NCI-H1694 treated with DMSO at 0.1 percent for 48 hours (cell line): ENCODE measurements around the gene WWOX.
A peak's percentile ranks its signal among the peaks of the same experiment; 100 is the strongest.

Source experiments
- DNase-seq: peaks from one replicate; lab custom pipeline; 2025; lab: John Stamatoyannopoulos, UW

The WWOX gene

DNA sequence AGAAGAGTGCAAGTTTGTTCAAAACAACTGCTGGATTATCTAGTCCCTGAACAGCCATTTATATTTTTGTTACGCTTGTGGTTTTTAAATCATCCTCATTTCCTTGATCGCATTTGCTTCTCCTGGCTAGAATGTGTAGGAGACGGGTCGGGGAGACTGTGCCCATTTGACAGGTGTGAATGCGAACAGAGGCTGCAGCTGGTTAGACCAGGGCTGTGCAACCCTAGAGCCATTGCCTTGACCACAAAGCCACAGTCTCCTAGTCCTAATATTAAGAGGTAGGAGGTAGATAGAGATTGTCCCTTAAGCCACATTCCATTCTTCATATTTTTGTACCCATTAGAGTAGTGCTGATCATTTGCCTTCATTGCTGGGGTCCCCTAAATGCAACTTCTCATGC, 639.1 kb downstream of the WWOX start:
- no peak for DNase-seq

DNA sequence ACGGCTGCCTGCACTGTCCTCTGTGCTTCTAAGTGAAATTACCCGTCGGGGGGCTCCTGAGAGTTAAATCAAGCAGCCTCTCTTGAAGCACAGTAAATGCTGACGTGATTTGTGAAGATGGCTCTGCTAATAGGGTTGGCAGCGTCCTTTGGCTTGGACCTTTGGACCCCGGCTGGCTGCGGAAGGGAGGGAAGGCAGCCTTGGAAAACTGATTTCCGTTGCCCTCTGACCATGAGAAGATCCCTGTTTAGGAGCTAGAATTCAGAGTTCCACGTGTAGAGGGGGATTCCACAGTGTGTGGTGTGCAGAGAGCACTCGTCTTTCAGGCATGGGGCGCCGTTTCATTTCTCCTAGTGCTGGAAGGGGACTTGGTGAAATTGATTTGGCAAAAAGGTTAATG, 640.8 kb downstream of the WWOX start:
- no peak for DNase-seq

DNA sequence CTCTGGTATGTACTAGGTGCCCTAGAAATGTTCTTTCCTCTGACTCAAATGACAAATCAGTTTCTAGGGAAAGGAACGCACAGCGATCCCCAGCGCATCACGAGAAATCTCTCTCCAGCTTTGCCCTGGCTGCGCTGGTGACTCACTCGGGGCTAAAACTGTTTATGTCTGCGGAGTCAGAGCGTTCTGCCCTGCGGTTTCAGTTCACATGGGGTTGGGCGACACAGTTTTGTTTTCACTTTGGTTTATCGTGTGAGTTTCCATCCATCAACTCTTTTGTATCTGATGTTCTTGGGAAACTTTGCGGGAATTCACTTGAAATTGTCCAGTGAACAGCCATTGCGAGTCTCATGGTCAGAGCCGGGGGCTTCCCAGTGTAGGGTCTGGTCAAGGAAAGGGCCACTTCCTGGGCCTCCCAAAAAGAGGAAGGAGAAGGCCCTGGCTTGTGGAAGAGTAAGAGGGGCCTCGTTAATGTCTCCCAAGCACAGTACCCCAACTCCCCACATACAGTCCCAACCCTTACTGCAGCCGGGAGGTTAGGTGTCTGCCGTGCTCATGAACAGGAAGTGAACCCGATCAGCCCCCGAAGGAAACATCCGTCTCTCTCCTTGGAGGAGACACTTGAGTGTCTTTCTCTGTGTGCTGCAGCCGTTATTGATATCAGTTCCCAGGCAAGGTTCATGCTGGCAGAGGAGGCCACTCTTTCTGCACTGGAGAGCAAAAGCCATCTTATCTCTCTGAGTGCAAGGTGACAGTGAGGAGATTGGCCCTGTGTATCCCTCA, 643.2 kb downstream of the WWOX start:
- DNase-seq: no peak

DNA sequence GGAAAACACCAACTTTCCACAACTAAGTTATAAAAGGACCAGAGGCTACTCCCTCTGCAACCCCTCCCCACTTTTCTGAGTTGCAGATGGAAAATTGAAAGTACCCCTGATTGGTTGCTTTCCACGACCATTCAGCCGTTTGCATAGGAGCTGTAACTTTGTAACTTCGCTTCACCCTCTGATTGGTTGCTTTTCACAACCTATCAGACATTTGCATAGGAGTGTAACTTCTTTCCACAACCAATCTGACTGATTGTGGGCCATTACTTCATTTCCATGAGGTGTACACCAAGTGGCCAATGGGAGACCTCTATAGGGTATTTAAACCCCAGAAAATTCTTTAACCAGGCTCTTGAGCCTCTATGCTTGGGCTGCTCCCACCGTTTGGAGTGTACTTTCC, 644.1 kb downstream of the WWOX start:
- DNase-seq: no peak

DNA sequence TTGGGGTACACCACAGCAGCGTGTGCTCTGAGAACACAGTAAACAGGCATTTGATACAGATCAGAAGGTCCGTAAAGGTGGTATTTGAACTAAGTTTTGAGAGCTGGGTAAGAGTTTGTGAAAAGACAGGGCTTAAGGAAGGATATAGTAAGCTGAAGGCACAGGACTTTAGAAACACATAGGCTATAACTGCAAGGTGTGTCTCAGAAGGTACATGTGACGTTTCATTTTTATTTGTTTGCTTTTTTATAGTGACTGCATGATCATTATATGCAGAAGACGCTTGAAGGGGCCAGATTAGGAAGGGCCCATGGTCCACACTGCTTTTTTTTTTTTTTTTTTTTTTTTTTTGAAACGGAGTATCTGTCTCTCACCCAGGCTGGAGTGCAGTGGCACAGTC, 644.6 kb downstream of the WWOX start:
- no peak for DNase-seq

DNA sequence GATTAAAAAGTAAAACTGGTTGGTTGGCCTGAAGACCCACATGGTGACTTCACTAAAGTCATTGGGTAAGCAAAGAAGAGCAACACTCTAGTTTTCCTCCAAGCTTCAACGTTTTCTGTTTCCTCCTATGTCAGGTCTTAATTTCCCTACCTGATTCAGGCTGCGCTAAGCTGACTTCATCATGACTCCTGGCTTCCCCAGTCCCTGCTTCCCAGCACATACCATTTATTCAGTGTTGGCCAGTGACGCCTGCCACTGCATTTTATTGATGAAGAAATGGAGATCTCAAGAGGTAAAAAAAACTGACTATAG, 645.3 kb downstream of the WWOX start:
- DNase-seq: no peak

DNA sequence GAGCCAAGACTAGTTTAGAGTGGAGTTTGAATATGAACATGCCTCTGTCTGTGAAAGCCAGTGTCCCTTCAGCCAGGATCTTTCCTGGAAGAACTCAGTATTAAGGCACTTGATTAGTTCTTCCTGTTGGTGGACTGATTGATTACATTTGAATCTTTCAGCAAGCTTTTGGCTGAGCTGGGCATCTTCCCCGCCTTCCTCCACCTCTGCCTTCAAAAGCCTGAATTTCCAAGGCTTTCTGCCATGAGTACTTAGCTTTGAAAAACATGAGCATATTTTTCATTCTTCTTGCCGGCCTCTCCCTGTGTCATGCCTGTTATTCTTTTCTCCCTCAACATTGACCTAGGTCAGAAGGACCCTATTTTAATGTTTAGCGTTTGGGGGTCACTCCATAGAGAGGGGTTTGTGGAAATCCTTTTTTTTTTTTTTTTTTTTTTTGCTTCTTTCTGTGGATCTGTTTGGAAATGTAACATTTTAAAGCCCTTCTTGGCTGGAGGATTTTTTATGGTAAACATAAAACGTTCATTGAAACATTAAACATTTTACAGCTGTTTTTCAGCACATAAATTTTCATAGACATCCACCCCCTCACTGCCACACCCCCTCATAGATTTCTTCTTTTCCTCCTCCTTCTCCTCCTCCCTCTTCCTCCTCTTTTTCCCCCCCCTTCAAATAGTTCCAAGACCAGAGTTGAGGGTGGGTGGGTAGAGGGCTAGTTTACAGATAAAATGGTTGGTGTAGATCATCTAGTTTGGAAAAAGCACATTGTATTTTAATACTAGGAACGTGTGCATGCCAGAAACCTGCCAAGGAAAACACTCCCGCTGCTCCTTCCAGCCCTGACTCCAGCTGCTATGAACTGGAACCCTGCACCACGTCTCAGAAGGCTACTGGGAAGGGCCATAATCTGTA, 645.9 kb downstream of the WWOX start:
- no peak for DNase-seq

DNA sequence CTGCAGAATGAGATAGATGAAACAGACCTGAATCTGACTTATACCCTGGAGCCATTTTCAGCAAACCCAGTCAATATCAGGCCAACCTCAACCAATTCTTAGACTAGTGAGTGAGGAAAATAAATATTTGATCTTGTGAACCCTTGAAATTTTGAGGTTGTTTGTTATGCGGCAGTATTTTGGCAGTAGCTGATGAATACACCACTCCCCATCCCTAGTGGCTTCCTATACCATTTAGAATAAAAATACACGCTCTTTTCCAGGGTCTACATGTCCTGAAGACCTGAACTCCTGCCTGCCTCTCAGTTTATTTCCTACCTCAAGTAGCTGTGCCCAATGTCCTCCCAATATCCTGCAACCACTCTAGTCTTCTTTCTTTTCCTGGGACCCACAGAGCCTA, 647.3 kb downstream of the WWOX start:
- DNase-seq: no peak

DNA sequence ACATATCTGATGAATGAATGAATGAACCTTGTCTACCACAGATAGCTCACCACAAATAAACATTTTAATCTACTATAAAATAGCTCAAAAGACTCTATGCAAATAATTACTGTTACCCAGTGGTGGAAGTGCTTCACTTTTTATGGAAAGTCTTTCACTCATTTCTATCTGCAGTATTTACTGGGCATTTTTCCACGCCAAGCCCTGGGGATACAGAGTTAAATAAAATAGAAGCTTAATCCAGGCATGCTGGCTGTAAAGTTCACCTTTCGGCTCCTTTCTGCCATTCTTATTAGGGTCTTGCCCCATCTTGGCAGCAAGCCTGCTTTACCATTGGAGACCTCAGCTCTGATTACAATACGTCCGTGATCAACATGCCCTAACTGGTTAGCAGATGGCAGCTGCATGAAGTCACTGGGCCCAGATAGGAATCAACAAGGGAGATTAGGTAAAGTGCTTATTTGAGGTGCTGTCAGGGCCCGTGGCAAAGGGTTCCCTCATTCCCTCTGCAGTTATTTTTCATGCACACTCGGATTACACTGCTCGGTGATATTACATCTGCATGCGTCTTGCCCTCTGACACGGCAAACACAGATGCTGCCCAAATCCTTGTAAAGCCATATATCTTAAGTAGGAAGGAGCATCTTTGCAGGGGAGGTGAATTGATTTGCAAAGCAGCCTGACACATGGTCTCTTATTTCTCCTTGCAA, 648.9 kb downstream of the WWOX start:
- peak; percentile 54 for DNase-seq

DNA sequence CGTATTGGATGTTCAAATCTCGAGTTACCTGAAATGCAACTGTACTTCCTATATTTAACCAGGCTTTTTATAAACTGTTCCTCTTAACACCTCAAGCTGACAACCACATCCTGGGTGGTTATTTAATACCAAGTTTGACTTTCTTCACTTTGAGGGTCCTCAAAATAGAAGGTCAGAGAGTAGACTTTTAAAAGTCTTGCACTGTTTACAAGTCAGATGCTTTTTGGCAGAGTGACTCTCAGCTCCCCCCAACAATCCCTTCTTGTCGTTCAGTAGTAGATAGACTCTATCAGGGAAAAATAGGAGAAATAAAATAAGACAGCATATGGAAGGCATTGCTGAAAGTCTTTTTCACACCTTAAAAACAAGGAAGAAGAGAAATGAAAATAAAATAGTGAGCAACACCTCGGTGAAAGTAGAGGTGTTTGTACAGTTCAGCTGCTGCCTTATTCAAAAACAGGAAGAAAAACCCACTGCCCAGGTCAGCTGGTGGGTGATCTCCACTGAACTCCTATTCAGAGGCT, 650.4 kb downstream of the WWOX start:
- DNase-seq: no peak

DNA sequence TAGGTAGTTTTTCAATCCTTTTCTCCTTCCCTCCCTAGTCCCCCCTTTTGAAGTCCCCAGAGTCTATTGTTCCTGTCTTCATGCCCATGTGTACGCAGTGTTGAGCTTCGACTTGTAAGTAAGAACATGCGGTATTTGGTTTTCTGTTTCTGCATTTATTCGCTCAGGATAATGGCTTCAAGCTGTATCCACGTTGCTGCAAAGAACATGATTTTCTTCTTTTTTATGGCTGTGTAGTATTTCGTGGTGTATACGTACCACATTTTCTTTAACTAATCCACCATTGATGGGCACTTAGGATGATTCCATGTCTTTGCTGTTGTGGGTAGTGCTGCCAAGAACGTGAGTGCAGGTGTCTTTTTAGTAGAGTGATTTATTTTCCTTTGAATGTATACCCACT, 651.2 kb downstream of the WWOX start:
- no peak for DNase-seq

DNA sequence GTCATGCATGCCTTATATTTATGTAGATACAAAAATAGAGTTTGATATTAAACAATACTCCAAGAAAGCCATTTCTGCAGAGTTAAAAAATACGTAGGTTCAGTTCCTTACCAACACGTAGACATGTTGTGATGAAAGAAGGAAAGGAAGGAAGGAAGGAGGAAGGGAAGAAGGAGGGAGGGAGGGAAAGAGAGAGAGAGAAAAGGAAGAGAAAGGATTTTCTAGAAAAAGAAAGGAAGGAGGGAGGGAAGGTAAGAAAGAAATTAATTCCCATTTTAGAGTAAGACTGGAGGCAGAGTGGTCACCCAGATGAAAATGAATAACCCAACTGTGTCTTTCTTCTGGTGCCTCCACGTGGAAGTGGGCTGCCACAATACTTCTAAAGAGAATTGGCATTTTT, 652.1 kb downstream of the WWOX start:
- no peak for DNase-seq

DNA sequence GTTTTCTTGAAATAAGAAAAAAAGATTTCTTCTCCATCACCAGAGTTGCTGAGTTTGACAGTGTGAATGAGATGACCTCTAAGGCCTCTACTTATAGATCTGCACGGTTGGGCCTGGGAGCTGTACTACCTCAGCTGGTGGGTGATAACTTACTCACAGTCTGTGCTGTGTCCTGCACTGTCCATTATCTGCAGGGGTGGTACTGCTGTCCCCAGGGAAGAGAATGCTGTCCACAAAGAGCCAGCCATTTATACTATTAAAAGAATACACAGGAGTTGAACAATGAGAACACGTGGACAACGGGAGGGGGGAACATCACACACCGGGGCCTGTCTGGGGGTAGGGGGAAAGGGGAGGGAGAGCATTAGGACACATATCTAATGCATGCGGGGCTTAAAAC, 655.3 kb downstream of the WWOX start:
- DNase-seq: no peak

DNA sequence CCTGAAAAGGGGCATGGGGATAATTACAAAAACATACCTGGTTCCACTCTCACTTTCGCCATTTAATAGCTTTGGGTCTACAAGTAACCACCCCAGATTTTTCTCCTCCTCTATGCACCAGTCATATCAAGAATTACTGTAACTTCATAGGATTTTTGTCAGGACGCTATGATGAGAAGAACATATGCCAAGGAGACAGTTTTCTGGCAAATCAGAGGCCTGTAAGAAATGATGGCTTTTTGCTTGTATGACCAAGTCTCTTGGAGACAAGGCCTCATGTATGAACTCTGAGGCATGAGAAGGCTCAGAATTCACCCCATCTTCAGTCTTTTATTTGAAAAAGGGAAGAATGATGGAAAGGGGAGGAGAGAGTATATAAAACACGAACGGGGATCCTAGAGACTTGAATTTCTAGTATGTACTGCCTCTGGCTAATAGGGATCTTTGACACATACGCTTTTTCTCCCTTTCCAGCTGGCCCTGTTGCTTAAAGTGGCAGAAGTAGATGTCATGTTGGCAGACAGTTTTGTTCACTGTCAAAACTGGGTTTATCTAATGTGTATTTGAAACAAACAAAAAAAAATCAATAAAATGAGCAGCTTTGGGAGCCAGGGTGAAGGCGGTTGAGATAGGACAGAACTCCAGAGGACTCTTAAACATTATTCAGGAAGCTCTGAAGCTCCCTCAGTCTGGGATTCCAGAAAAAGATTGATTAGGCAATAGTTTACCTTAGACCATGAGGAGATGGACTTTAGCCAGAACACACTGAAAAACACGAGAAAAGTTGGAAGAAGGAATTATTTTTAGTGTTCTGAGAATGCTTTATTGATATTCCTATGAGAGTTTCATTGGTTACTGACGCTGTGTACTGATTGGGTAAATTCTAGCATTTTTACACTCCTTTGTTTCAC, 656.6 kb downstream of the WWOX start:
- no peak for DNase-seq

DNA sequence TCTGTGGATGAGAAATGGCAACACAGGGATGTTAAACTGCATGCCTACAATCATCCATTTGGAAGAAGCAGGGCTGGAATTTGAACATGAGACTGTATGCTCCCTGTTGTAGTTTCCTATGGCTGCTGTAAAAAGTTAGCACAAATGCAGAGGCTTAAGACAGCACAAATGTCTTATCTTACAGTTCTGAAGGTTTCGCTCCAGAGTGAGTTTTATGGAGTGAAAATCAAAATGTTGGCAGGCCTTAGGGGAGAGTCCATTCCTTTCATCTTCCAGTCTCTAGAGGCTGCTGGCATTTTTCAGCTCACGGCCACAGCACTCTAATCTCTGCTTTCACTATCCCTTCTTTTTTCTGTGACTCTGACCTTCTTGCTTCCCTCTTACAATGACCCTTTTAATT, 660.1 kb downstream of the WWOX start:
- DNase-seq: no peak

DNA sequence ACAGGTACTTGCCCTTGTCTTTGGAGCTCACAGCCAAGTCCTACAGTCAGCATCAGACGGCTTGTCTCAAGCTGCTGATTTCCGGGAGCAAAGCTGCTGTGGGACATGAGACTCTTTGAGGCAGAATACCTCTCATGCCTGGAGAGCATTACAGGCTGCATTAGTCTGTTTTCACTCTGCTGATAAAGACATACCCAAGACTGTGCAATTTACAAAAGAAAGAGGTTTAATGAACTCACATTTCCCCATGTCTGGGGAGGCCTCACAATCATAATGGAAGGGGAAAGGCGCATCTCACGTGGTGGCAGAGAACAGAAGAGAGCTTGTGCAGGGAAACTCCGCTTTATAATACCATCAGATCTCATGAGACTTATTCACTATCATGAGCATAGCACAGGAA, 661.2 kb downstream of the WWOX start:
- DNase-seq: no peak

DNA sequence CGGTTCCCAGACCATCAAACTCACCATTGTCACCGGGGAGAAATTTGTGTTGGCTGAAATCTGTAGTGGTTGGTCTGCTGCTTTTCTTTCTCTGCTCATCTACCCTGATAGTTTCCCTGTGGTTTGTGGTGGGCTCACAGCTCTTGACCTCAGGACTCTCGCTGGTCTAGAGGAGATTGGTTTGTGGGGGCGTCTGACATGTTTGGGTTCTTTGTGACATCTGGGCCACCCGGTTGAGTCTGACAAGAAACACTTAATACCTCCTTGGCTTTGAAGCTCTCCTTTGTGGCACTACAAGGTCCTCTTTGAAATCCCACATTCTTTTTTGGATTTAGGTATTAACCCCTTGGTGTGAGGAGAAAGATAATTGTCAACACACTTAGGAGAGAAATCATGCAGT, 662.0 kb downstream of the WWOX start:
- no peak for DNase-seq

DNA sequence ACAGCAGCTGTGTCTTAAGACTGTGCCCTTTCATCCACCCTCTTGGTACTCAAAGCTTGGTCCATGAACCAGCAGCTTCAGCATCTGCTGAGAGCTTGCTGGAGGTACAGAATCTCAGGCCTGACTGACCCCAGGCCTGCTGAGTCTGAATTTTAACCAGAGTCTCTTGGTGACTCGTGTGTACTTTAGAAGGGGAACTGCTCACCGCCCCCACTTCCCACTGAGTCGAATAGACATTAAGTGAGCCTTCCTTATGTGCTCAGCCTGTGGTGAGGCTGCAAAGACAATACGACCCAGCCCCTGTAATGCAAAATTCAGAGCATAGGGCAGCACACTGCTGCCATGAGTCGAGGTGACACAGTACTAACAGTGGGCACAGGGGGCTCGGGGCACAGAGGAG, 662.8 kb downstream of the WWOX start:
- DNase-seq: no peak

DNA sequence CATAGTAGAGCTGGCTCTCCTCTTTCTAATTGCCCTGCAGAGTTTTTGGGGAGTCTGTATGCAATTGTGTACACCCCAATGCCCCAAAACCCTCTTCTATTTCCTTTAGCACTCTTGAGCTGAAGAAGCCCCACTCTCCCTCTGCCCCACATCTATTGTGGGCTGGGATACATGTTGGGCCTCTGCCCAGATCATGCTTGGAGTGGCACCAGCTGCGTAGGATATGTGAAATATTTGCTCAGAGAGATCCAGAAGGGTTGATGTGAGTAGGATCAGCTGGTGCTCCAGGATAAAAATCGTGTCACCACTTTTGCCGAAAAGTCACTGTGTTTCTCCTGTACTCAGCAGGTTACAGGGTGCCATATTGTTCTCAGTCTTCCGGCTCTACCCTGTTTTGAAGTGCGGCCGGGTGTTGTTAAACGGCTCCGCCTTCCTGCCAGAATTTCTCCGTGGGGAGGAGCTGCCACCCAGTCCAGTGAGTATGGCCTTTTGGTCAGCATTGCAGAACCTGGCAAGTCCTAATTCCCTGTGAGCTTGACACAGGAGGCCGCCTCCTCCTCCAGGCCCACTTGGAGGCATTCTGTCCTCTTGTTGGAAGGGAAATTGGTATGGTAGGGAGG, 664.5 kb downstream of the WWOX start:
- peak; percentile 21 for DNase-seq

DNA sequence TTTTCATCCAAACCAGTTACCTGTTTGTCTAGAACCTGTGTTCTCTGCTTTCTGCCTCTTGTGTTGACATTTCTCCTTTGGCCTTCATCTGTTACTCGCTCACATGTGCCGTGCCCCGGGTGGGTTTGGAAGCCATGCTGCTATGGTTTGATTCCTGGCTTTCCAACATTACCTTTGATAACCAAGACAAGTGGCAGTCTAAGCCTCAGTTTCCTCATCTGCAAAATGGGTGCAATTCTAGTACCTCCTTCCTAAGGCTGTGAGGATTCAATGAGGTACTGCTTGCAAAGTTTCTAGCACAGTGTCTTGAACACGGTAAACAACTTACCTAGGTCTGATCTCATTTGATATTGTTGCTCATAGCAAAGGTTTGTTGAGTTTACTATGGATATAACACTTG, 665.0 kb downstream of the WWOX start:
- DNase-seq: no peak

DNA sequence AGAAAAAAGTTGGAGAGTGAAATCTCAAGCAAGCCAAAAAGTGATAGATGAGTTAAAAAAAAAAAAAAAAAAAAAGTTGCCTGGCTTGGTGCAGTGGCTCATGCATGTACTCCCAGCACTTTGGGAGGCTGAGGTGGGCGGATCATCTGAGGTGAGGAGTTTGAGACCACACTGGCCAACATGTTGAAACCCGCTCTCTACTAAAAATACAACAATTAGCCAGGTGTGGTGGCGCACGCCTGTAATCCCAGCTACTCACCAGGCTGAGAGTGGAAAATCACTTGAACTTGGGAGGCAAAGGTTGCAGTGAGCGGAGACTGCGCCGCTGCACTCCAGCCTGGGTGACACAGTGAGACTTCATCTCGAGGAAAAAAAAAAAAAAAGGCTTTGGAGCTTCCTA, 668.8 kb downstream of the WWOX start:
- no peak for DNase-seq
